Loucy (cell line): ENCODE measurements around the gene NRARP.

ENCODE experiments used
- H2AFZ ChIP-seq: fragments of 200-600 bp; sonication (generic); 2 replicates; pipeline ENCODE4 v1.6.0; 2016; ENCODE audit warnings: antibody characterized with exemption, mild to moderate bottlenecking, low read length, moderate library complexity
- H3F3A ChIP-seq: fragments of 200-600 bp; 2 replicates; pipeline ENCODE4 v1.6.0; 2016; ENCODE audit warnings: antibody characterized with exemption, low read depth, mild to moderate bottlenecking
- H3K27me3 ChIP-seq: fragments of 200-600 bp; sonication (generic); 2 replicates; pipeline ENCODE4 v1.6.1; 2014; ENCODE audit warnings: low read length, mild to moderate bottlenecking; ENCODE audit not compliant: insufficient read depth, poor library complexity, severe bottlenecking
- H3K36me3 ChIP-seq: fragments of 200-600 bp; sonication (generic); 2 replicates; pipeline ENCODE4 v1.6.1; 2016; ENCODE audit warnings: low read length; ENCODE audit not compliant: insufficient read depth
- H3K4me1 ChIP-seq: fragments of 200-600 bp; sonication (generic); 2 replicates; pipeline ENCODE4 v1.5.1; 2014; ENCODE audit warnings: low read length, mild to moderate bottlenecking; ENCODE audit not compliant: insufficient read depth, poor library complexity, severe bottlenecking
- H3K4me2 ChIP-seq: fragments of 200-600 bp; sonication (generic); 2 replicates; pipeline ENCODE4 v1.6.0; 2014; ENCODE audit warnings: antibody characterized with exemption, low read length, low read depth, mild to moderate bottlenecking; ENCODE audit not compliant: poor library complexity, severe bottlenecking
- H3K4me3 ChIP-seq: fragments of 200-600 bp; sonication (generic); 2 replicates; pipeline ENCODE4 v1.5.1; 2014; ENCODE audit warnings: low read length, mild to moderate bottlenecking, mixed read lengths; ENCODE audit not compliant: poor library complexity, severe bottlenecking
- H3K79me2 ChIP-seq: fragments of 200-600 bp; sonication (generic); 2 replicates; pipeline ENCODE4 v1.6.1; 2014; ENCODE audit warnings: low read length; ENCODE audit not compliant: insufficient read depth
- H3K9ac ChIP-seq: fragments of 200-600 bp; sonication (generic); 2 replicates; pipeline ENCODE4 v1.6.0; 2014; ENCODE audit warnings: mild to moderate bottlenecking, low read depth, low read length, moderate library complexity; ENCODE audit not compliant: poor library complexity, severe bottlenecking
- H3K9me2 ChIP-seq: fragments of 200-600 bp; sonication (generic); replicated peaks from 2 replicates; pipeline ENCODE4 v1.6.1; 2016; ENCODE audit warnings: low read depth, low read length, mixed read lengths
- H3K9me3 ChIP-seq: fragments of 200-600 bp; sonication (generic); 2 replicates; pipeline ENCODE4 v1.6.1; 2014; ENCODE audit warnings: mild to moderate bottlenecking, antibody characterized with exemption, low read length, low read depth; ENCODE audit not compliant: insufficient read depth
- H4K20me1 ChIP-seq: fragments of 200-600 bp; sonication (generic); 2 replicates; pipeline ENCODE4 v1.6.0; 2014; ENCODE audit warnings: antibody characterized with exemption, low read length, mild to moderate bottlenecking; ENCODE audit not compliant: insufficient read depth, poor library complexity, severe bottlenecking
- EZH2phosphoT487 ChIP-seq: fragments of 200-600 bp; IDR thresholded peaks from 2 replicates; pipeline ENCODE4 v1.6.1; 2018; ENCODE audit warnings: antibody characterized with exemption, mild to moderate bottlenecking, moderate library complexity, borderline replicate concordance
- TF ChIP-seq, protein P1 (sequence below): fragments of 200-600 bp; sonication (generic); conservative IDR thresholded peaks from 2 replicates; pipeline ENCODE4 v1.5.1; 2014; ENCODE audit warnings: mild to moderate bottlenecking, antibody characterized with exemption, low read length

NRARP gene

DNA sequence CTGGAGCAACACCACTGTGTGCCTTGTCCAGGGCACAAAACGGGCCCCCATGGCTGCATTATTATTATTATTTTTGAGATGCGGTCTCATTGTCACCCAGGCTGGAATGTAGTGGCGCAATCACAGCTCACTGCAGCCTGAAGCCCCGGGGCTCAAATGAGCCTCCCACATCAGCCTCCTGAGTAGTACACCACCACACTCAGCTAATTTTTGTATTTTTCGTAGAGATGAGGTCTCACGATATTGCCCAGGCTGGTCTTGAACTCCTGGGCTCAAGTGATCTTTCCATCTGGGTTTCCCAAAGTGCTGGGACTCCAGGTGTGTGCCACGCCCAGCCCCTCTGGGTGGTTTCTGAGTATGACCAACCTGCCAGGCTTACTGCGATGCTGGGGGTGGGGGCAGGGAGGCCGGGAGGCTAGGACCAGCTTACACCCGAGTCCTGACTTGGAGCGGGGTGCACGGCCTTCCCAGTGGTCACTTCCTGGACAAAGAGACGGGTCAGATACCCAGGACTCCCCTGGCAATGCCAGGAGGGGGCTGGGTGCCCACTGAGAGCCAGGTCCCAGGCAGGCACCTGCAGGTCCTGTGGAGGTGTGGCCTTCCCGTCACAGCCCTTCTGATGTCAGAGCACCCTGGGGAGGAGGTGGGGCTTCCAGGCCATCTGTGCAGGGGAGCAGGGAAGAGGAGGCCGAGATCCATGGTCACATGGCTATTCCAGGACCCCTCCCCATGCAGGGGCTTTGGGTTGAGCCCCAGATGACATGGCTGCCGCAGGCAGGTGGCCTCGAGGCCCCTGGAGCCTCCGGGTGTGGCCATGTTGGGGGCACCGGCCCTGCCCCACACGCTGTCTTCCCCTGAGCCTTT is 8.3 kb upstream of the NRARP start:
- H3K9me2 ChIP-seq = no peaks in the 10 kb centered on the region
- H3K79me2 ChIP-seq = no peaks in the 10 kb centered on the region
- H3K9me3 ChIP-seq = no peaks in the 10 kb centered on the region
- no peak overlapping the region for H3K4me3 ChIP-seq
- H3K4me2 ChIP-seq = no peak overlapping the region
- no peak overlapping the region for H2AFZ ChIP-seq
- H3F3A ChIP-seq = no peaks in the 10 kb centered on the region
- no peaks in the 10 kb centered on the region for H4K20me1 ChIP-seq
- H3K36me3 ChIP-seq = no peaks in the 10 kb centered on the region
- H3K27me3 ChIP-seq = no peaks in the 10 kb centered on the region
- H3K9ac ChIP-seq = no peak overlapping the region
- no peak for TF ChIP-seq EZH2phosphoT487
- TF ChIP-seq, protein P1, sequence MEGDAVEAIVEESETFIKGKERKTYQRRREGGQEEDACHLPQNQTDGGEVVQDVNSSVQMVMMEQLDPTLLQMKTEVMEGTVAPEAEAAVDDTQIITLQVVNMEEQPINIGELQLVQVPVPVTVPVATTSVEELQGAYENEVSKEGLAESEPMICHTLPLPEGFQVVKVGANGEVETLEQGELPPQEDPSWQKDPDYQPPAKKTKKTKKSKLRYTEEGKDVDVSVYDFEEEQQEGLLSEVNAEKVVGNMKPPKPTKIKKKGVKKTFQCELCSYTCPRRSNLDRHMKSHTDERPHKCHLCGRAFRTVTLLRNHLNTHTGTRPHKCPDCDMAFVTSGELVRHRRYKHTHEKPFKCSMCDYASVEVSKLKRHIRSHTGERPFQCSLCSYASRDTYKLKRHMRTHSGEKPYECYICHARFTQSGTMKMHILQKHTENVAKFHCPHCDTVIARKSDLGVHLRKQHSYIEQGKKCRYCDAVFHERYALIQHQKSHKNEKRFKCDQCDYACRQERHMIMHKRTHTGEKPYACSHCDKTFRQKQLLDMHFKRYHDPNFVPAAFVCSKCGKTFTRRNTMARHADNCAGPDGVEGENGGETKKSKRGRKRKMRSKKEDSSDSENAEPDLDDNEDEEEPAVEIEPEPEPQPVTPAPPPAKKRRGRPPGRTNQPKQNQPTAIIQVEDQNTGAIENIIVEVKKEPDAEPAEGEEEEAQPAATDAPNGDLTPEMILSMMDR = no peak
- no peaks in the 10 kb centered on the region for H3K4me1 ChIP-seq

DNA sequence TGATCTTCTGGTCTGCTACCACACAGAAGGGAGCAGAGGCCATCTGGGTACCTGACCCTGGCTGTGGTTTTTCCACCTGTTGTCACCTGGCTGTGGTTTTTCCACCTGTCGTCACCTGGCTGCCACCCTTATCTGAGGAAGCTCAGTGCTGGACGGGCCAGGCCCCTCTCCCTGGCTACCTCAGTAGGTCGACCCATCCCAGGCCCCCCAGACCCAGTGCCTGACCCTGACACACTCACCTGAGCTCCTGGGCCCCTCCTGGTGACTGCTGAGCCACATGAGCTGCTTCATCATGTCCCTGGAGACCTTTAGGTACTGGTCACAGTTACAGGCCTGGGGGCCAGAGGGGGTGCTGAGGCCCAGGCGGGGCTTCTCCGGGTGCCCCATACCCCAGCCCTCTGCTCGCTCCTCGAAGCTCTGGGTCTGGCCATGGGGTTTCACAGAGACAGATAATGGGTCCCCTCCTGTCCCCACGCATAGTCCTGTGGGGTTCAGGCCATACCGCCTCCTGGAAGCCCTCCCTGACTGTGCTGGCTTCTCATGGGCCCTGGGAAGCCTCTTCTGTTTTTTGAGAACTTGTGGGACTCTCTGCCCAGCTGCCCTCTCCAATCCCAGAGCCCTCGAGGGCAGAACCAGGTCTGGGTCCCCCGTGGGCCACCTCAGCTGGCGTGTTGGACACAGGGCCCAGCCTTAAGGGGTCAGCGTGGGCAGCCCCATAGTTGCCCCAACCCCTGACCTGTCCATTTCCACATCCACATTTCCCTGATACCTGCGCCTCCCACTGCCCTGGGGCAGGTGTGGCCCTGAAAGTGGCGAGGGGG is 7.5 kb upstream of the NRARP start:
- Histone ChIP-seq H3K4me3 (no peak overlapping the region), H2AFZ (no peak overlapping the region), H3K9ac (no peak overlapping the region), H3K79me2 (no peaks in the 10 kb centered on the region), H4K20me1 (no peaks in the 10 kb centered on the region), H3K9me3 (no peaks in the 10 kb centered on the region), H3K36me3 (no peaks in the 10 kb centered on the region), H3K4me1 (no peaks in the 10 kb centered on the region), H3F3A (no peaks in the 10 kb centered on the region), H3K27me3 (no peaks in the 10 kb centered on the region), H3K4me2 (no peak overlapping the region), H3K9me2 (no peaks in the 10 kb centered on the region)
- no peak for TF ChIP-seq EZH2phosphoT487
- TF ChIP-seq, protein P1 = no peak

DNA sequence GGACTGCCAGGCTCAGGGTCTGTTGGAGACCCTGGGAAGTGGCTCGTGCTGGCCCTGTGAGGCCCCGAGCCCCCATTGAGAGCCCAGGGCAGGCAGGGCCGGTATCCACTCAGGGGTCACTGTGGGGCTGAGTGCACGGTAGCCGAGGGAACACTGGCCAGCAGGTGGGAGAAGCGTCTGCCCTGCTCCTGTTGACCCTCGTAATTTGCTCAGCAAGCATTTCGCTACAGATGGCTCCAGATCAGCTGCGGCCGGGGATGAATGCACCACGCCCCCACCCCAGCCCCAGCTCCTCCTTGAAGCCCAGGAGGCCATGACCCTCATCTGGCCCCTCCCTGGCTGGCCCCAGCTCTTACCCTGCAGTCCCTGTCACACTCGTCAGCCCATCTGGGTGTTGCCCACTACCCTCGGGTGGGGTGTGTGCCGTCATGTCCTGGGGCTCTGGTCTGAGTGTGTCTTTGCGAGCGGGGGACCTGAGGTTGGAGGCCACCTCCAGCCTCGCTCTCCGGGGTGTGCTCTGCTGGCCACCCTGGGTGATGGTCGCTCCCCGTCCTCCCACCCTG is 6.1 kb upstream of the NRARP start:
- Histone ChIP-seq H3K4me3 (no peak overlapping the region), H3K27me3 (no peaks in the 10 kb centered on the region), H3K9me3 (no peaks in the 10 kb centered on the region), H4K20me1 (no peaks in the 10 kb centered on the region), H3K9ac (no peak overlapping the region), H3K9me2 (no peaks in the 10 kb centered on the region), H3K36me3 (no peaks in the 10 kb centered on the region), H3F3A (no peaks in the 10 kb centered on the region), H3K4me1 (no peaks in the 10 kb centered on the region), H3K79me2 (no peaks in the 10 kb centered on the region), H3K4me2 (no peak overlapping the region), H2AFZ (no peak overlapping the region)
- TF ChIP-seq EZH2phosphoT487 = no peak
- TF ChIP-seq, protein P1 = no peak
